Measurements from ENCODE around the gene DDX19B.
"Not testable (repeated sequence)": the region's sequence is repeated elsewhere in the genome, so short reads cannot be mapped to it uniquely, and the experiment has no call there.

The DDX19B gene

GRCh38 chr16:70287304-70287971 lies 11.5 kb upstream of the DDX19B start:
- not testable (repeated sequence) for DNase-seq (ENCODE audit: low read depth)

GRCh38 chr16:70289229-70290094 lies 9.5 kb upstream of the DDX19B start, which contains the start of gene AARS1:
Gene AARS1 (minus strand): TSS chr16:70289506. CDS start chr16:70282763, 6,743 bp downstream.
- peak; percentile 100 for DNase-seq (ENCODE audit: low read depth)

- no peak for DNase-seq (ENCODE audit: low read depth)
These were observed 8.0 kb upstream of the DDX19B start for GRCh38 chr16:70290949-70291519.

- DNase-seq (ENCODE audit: low read depth), result not testable (repeated sequence)
These were observed 6.8 kb upstream of the DDX19B start for GRCh38 chr16:70292148-70292547.

- no peak for DNase-seq (ENCODE audit: low read depth)
These were observed 4.5 kb upstream of the DDX19B start for GRCh38 chr16:70294385-70295025.

GRCh38 chr16:70295634-70296033 lies 3.4 kb upstream of the DDX19B start:
- DNase-seq (ENCODE audit: low read depth), result no peak

GRCh38 chr16:70301121-70301520 lies 2.1 kb downstream of the DDX19B start:
- DNase-seq (ENCODE audit: low read depth), result no peak

- no peak for DNase-seq (ENCODE audit: low read depth)
These were observed 3.8 kb downstream of the DDX19B start for GRCh38 chr16:70302745-70303144.

GRCh38 chr16:70304892-70305448 lies 6.0 kb downstream of the DDX19B start:
- no peak for DNase-seq (ENCODE audit: low read depth)

GRCh38 chr16:70306880-70307279 lies 7.9 kb downstream of the DDX19B start:
- no peak for DNase-seq (ENCODE audit: low read depth)

- DNase-seq (ENCODE audit: low read depth), result not testable (repeated sequence)
These were observed 8.7 kb downstream of the DDX19B start for GRCh38 chr16:70307726-70308125.

GRCh38 chr16:70320121-70320520 lies 21.1 kb downstream of the DDX19B start:
- DNase-seq (ENCODE audit: low read depth), result no peak

- no peak for DNase-seq (ENCODE audit: low read depth)
These were observed 26.2 kb downstream of the DDX19B start for GRCh38 chr16:70324998-70325747.

GRCh38 chr16:70331091-70331490 lies 32.1 kb downstream of the DDX19B start:
- no peak for DNase-seq (ENCODE audit: low read depth)

GRCh38 chr16:70331588-70332358 lies 32.8 kb downstream of the DDX19B start:
- DNase-seq (ENCODE audit: low read depth), result no peak

- not testable (repeated sequence) for DNase-seq (ENCODE audit: low read depth)
These were observed 33.7 kb downstream of the DDX19B start for GRCh38 chr16:70332728-70333127.

GRCh38 chr16:70337814-70338213 lies 38.8 kb downstream of the DDX19B start:
- DNase-seq (ENCODE audit: low read depth), result no peak

GRCh38 chr16:70341600-70341999 lies 42.6 kb downstream of the DDX19B start:
- no peak for DNase-seq (ENCODE audit: low read depth)

GRCh38 chr16:70342016-70342415 lies 43.0 kb downstream of the DDX19B start:
- no peak for DNase-seq (ENCODE audit: low read depth)

- DNase-seq (ENCODE audit: low read depth), result no peak
These were observed 46.9 kb downstream of the DDX19B start for GRCh38 chr16:70345840-70346239.
